Thoracic aorta (tissue), 2 donors: ENCODE data around the gene TMPRSS3. TPM values are rescaled to one million over a fixed set of nuclear protein-coding genes. Genes with fewer than 3 reads are reported as not detected.

Source experiments
- ATAC-seq: fragments of 150-250 bp; one replicate; pipeline ENCODE4 v1.8.0; 2017; ENCODE audit warnings: low read depth; ENCODE audit not compliant: insufficient number of reproducible peaks, low FRiP score
- DNase-seq: peaks from one replicate; pipeline ENCODE4 v3.0.0-alpha.2; 2020; ENCODE audit warnings: low spot score
- H3K27ac ChIP-seq, 2 donors: fragments of 200-600 bp; sonication (generic); 1 replicate in 1 of 2; 2 replicates in 1 of 2; pipeline ENCODE4 v1.5.1; 2016; ENCODE audit warnings: mild to moderate bottlenecking in 2 of 2, moderate library complexity in 2 of 2
- H3K27me3 ChIP-seq: fragments of 200-600 bp; sonication (generic); replicated peaks from 2 replicates; pipeline ENCODE4 v1.6.0; 2016; ENCODE audit warnings: mild to moderate bottlenecking; ENCODE audit not compliant: insufficient read depth
- H3K36me3 ChIP-seq: fragments of 200-600 bp; sonication (generic); one replicate; pipeline ENCODE4 v1.5.1; 2016
- H3K4me1 ChIP-seq, 2 donors: fragments of 200-600 bp; sonication (generic); 1 replicate in 1 of 2; 2 replicates in 1 of 2; pipeline versions ENCODE4 v1.5.1 to v1.6.0; 2016; ENCODE audit warnings: low read depth in 2 of 2, mild to moderate bottlenecking in 1 of 2; ENCODE audit not compliant: control insufficient read depth in 1 of 2
- H3K4me3 ChIP-seq: fragments of 200-600 bp; sonication (generic); 2 replicates; pipeline ENCODE4 v1.5.1; 2016; ENCODE audit warnings: mild to moderate bottlenecking
- H3K9me3 ChIP-seq: fragments of 200-600 bp; sonication (generic); 2 replicates; pipeline ENCODE4 v1.5.1; 2016
- total RNA-seq, 2 donors: library from RNA; depleted of rRNA; stranded (reverse); fragments of >200 nt; gene quantifications; one replicate each; pipeline versions ENCODE4 v1.1.0 to v1.2.3, GENCODE V29; 2016
- TF ChIP-seq, protein P1 (sequence below): fragments of 200-600 bp; sonication (generic); IDR thresholded peaks from one replicate; pipeline ENCODE4 v1.5.1; 2019; ENCODE audit warnings: antibody characterized with exemption

The TMPRSS3 gene
- total RNA-seq, 2 donors from 2014 or later, result not detected

DNA sequence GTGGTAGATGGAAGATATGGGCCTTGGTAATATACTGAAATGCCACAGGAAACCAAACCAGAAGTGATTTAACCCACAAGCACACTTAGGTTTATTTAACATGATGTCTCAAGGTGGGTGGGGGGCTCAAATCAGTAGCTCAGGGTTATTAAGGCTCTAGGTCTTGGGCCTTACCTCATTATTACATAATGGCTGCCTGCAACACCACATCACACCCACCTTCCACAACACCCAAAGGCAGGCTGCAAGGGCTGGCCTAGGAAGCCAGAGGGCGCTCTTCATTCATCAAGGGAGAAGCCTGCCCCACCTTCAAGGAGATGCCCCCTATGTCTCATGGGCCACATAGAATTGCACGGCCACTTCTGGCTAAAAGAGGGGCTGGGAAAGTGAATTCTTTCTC lies 35.5 kb downstream of the TMPRSS3 start:
- H3K36me3 ChIP-seq, result no peaks in the 10 kb centered on the region
- ATAC-seq (no peak), DNase-seq (no peak)
- no peaks in the 10 kb centered on the region for H3K27me3 ChIP-seq
- no peak overlapping the region for H3K4me3 ChIP-seq
- H3K27ac ChIP-seq, result no peak overlapping the region
- peaks cover 4% of the 10 kb centered on the region for H3K9me3 ChIP-seq
- TF ChIP-seq, protein P1, sequence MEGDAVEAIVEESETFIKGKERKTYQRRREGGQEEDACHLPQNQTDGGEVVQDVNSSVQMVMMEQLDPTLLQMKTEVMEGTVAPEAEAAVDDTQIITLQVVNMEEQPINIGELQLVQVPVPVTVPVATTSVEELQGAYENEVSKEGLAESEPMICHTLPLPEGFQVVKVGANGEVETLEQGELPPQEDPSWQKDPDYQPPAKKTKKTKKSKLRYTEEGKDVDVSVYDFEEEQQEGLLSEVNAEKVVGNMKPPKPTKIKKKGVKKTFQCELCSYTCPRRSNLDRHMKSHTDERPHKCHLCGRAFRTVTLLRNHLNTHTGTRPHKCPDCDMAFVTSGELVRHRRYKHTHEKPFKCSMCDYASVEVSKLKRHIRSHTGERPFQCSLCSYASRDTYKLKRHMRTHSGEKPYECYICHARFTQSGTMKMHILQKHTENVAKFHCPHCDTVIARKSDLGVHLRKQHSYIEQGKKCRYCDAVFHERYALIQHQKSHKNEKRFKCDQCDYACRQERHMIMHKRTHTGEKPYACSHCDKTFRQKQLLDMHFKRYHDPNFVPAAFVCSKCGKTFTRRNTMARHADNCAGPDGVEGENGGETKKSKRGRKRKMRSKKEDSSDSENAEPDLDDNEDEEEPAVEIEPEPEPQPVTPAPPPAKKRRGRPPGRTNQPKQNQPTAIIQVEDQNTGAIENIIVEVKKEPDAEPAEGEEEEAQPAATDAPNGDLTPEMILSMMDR, result no peak
- no peaks in the 10 kb centered on the region for H3K4me1 ChIP-seq

DNA sequence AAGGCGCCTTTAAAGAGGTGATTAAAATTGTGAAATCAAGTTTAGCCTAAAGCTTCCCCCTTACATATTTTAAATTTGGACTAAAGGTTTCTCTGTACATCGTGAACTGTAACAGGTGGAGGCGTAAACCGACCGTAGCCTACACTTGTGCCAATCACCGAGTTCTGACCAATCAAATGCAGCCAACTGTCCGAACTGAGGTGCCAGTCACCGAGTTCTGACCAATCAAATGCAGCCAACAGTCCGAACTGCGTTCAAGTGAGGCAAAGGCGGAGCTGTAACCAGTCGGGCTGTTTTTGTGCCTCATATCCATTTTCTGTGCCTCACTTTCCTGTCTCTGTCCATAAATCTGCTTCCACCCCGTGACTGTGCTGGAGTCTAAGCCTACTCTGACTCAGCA lies 36.9 kb downstream of the TMPRSS3 start:
- Histone ChIP-seq H3K4me1 (no peaks in the 10 kb centered on the region), H3K9me3 (peaks cover 4% of the 10 kb centered on the region), H3K4me3 (no peak overlapping the region), H3K27ac (no peak overlapping the region), H3K36me3 (no peaks in the 10 kb centered on the region), H3K27me3 (no peaks in the 10 kb centered on the region)
- TF ChIP-seq, protein P1, result no peak
- DNase-seq, result no peak
- no peak for ATAC-seq

DNA sequence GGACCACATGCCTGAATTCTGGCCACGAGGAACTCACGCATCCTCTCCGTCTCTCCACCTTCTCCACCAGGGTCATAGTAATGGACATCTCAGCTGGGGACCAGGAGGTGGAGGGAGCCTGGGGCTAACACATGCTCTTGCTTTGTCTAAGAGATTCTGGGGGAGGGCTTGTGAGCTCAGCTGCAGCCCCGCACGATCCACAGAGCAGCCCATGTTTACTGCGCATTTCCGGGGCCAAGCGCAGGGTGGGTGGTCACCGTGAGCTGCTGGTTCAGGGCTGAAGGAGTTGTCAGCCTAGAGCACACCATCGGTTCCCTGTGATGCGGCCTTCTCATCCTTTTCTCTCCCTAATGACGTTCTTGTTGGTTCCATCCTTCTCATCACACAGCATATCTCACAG lies 37.6 kb downstream of the TMPRSS3 start:
- Histone ChIP-seq H3K9me3 (peaks cover 4% of the 10 kb centered on the region), H3K36me3 (no peaks in the 10 kb centered on the region), H3K4me1 (no peaks in the 10 kb centered on the region), H3K27me3 (no peaks in the 10 kb centered on the region), H3K4me3 (no peak overlapping the region), H3K27ac (no peak overlapping the region)
- DNase-seq (no peak), ATAC-seq (no peak)
- TF ChIP-seq, protein P1, result no peak

DNA sequence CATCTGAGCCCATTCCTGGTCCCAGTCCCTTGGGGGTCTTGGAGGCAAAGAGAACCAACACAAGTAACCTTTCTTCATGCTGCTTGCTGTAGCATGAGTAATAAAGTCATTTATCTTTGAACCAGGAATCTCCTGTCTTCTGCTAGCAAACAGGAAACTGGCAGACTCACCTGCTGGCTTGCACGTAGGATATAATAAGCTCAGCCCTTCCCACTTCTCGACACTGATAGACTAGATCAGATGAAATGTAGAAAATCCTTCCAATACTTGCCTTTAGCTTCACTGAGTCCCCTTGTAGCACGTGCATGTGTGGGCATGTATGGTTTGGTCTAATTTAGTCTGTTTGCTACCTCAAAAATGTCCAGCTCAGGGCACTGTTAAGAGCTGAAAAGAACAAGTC lies 38.5 kb downstream of the TMPRSS3 start:
- Histone ChIP-seq H3K9me3 (peaks cover 4% of the 10 kb centered on the region), H3K27me3 (no peaks in the 10 kb centered on the region), H3K4me1 (no peaks in the 10 kb centered on the region), H3K27ac (no peak overlapping the region), H3K4me3 (no peak overlapping the region), H3K36me3 (no peaks in the 10 kb centered on the region)
- DNase-seq (no peak), ATAC-seq (no peak)
- TF ChIP-seq, protein P1, result no peak

DNA sequence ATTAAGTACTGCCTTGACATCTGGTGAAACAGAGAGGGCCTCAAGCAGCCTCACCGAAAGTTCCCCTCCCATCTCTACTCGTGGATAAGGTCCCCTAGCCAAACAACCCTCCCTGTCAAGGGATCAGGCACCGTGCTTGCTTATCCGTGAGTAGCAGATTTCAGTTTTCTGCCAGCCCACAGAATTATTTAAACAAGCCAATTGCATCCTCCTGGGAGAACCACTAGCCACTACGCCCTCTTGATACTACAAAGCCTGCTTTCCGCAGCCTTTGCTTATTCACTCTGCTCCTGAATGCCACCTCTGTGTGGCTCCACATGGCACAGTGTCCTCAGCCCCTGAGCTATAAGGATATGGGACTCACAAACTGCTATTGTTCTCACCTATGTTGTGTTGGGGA lies 39.2 kb downstream of the TMPRSS3 start:
- TF ChIP-seq, protein P1, result no peak
- no peaks in the 10 kb centered on the region for H3K36me3 ChIP-seq
- no peaks in the 10 kb centered on the region for H3K27me3 ChIP-seq
- no peak for DNase-seq
- H3K4me1 ChIP-seq, result no peaks in the 10 kb centered on the region
- no peak overlapping the region for H3K27ac ChIP-seq
- no peak overlapping the region for H3K4me3 ChIP-seq
- H3K9me3 ChIP-seq, result peaks cover 4% of the 10 kb centered on the region
- no peak for ATAC-seq
